Calu3 (cell line): ENCODE data around the gene TRPV4. TPM values are rescaled to one million over a fixed set of nuclear protein-coding genes. Genes with fewer than 3 reads are reported as not detected.

Experiments
- BruUV-seq: library from RNA; stranded (reverse); fragments of 400-500 nt; replicated peaks from 2 replicates; lab custom pipeline; 2021; lab: Mats Ljungman, UMichigan
- CTCF ChIA-PET: fragments of 300-600 bp; sonication (Branson Sonifier 250); formaldehyde crosslinking; loops from one replicate; lab custom pipeline; 2022; ENCODE audit warnings: antibody characterized with exemption; lab: Charles Lee
- DNase-seq: peaks from one replicate; pipeline ENCODE4 v3.0.0; 2022
- H3K27ac Mint-ChIP-seq: one replicate; pipeline ENCODE4 v1.8.0; 2022; ENCODE audit warnings: mixed read lengths; ENCODE audit not compliant: unreplicated experiment
- H3K27me3 Mint-ChIP-seq: one replicate; pipeline ENCODE4 v1.8.0; 2022; ENCODE audit warnings: mixed read lengths; ENCODE audit not compliant: unreplicated experiment
- H3K36me3 Mint-ChIP-seq: one replicate; pipeline ENCODE4 v1.8.0; 2022; ENCODE audit warnings: mild to moderate bottlenecking, moderate library complexity, mixed read lengths; ENCODE audit not compliant: insufficient read depth, unreplicated experiment
- H3K4me1 Mint-ChIP-seq: one replicate; pipeline ENCODE4 v1.8.0; 2022; ENCODE audit warnings: mild to moderate bottlenecking, low read depth, mixed read lengths; ENCODE audit not compliant: unreplicated experiment
- H3K4me3 Mint-ChIP-seq: one replicate; pipeline ENCODE4 v1.8.0; 2022; ENCODE audit warnings: mild to moderate bottlenecking, low read depth, moderate library complexity, mixed read lengths; ENCODE audit not compliant: unreplicated experiment
- H3K9me3 Mint-ChIP-seq: one replicate; pipeline ENCODE4 v1.8.0; 2022; ENCODE audit warnings: low read depth, mixed read lengths; ENCODE audit not compliant: unreplicated experiment
- CTCF ChIP-seq: fragments of 200-600 bp; IDR thresholded peaks from one replicate; pipeline ENCODE4 v1.8.0; 2022; ENCODE audit warnings: antibody characterized with exemption; ENCODE audit not compliant: unreplicated experiment
- intact Hi-C: fragments of 100-400 bp; cut with micrococcal nuclease; formaldehyde crosslinking; loops from one replicate; pipeline ENCODE4 v1.10.0; 2022; ENCODE audit not compliant: unreplicated experiment
- total RNA-seq: library from RNA; stranded (reverse); gene quantifications from 2 replicates; pipeline ENCODE4 v1.2.3, GENCODE V29; 2022

Gene TRPV4
- total RNA-seq, 1 experiment from 2014 or later: 25.3 TPM

- H3K27me3 Mint-ChIP-seq: peaks cover 15% of the 10 kb centered on the region
- no peak for TF ChIP-seq CTCF
- intact Hi-C loops: no loop called here
- H3K9me3 Mint-ChIP-seq: no peaks in the 10 kb centered on the region
- H3K36me3 Mint-ChIP-seq: no peaks in the 10 kb centered on the region
- H3K4me3 Mint-ChIP-seq: no peak overlapping the region
- H3K27ac Mint-ChIP-seq: no peak overlapping the region
- no TSS peak for BruUV-seq
- no peak for DNase-seq
- CTCF ChIA-PET: no interaction called here
- H3K4me1 Mint-ChIP-seq: peaks cover 38% of the 10 kb centered on the region
These were observed 91.1 kb downstream of the TRPV4 start for GRCh38 chr12:109741970-109742703.

- H3K4me1 Mint-ChIP-seq: peaks cover 38% of the 10 kb centered on the region
- peaks cover 15% of the 10 kb centered on the region for H3K27me3 Mint-ChIP-seq
These were observed 91.8 kb downstream of the TRPV4 start for GRCh38 chr12:109741286-109741969.

GRCh38 chr12:109740694-109741245 is 92.4 kb downstream of the TRPV4 start:
- no TSS peak for BruUV-seq
- Mint-ChIP-seq H3K36me3 (no peaks in the 10 kb centered on the region), H3K27me3 (peaks cover 18% of the 10 kb centered on the region), H3K9me3 (no peaks in the 10 kb centered on the region), H3K4me3 (no peak overlapping the region), H3K4me1 (peaks cover 34% of the 10 kb centered on the region), H3K27ac (no peak overlapping the region)
- TF ChIP-seq CTCF: no peak
- intact Hi-C loops: no loop called here
- no peak for DNase-seq
- CTCF ChIA-PET: interaction anchor here (1.1 kb wide), 1 partner anchor 143 kb away, joined by 3 read pairs; no protein-coding TSS in a partner anchor

More at GRCh38 chr12:109741286-109741969, 91.8 kb downstream of the TRPV4 start:
- CTCF ChIA-PET: no interaction called here
- intact Hi-C loops: no loop called here
- no peak for TF ChIP-seq CTCF
- H3K27ac Mint-ChIP-seq: no peak overlapping the region
- H3K36me3 Mint-ChIP-seq: no peaks in the 10 kb centered on the region
- BruUV-seq: no TSS peak
- H3K9me3 Mint-ChIP-seq: no peaks in the 10 kb centered on the region
- DNase-seq: no peak
- H3K4me3 Mint-ChIP-seq: no peak overlapping the region

- Mint-ChIP-seq H3K27me3 (peaks cover 26% of the 10 kb centered on the region), H3K9me3 (no peaks in the 10 kb centered on the region), H3K27ac (no peak overlapping the region), H3K4me1 (peaks cover 27% of the 10 kb centered on the region), H3K36me3 (no peaks in the 10 kb centered on the region), H3K4me3 (no peak overlapping the region)
- BruUV-seq: no TSS peak
- DNase-seq: no peak
- CTCF ChIA-PET: interaction anchor here (0.7 to 1.1 kb wide), 2 partner anchors 19 to 142 kb away, joined by 3 read pairs; no protein-coding TSS in a partner anchor
- intact Hi-C loops: no loop called here
- no peak for TF ChIP-seq CTCF
These were observed 93.2 kb downstream of the TRPV4 start for GRCh38 chr12:109739747-109740693.
